OCI-LY1 (cell line): ENCODE results near the gene BCL2.

ENCODE experiments used
- H2AFZ ChIP-seq: fragments of 200-600 bp; sonication (generic), shearing (Covaris generic); 2 replicates; pipeline ENCODE4 v1.6.0; 2014; ENCODE audit warnings: antibody characterized with exemption, mild to moderate bottlenecking, low read length
- H3F3A ChIP-seq: fragments of 200-600 bp; sonication (generic), shearing (Covaris generic); 2 replicates; pipeline ENCODE4 v1.6.0; 2014; ENCODE audit warnings: mild to moderate bottlenecking, antibody characterized with exemption, low read length, moderate library complexity; ENCODE audit not compliant: insufficient read depth
- H3K27ac ChIP-seq: fragments of 200-600 bp; sonication (generic); 2 replicates; pipeline ENCODE4 v1.5.1; 2014; ENCODE audit warnings: low read length, mixed run types, mild to moderate bottlenecking, low read depth; ENCODE audit not compliant: poor library complexity, severe bottlenecking
- H3K27me3 ChIP-seq: fragments of 200-600 bp; sonication (generic); 2 replicates; pipeline ENCODE4 v1.6.0; 2014; ENCODE audit warnings: antibody characterized with exemption, mild to moderate bottlenecking, low read length, moderate library complexity; ENCODE audit not compliant: insufficient read depth
- H3K36me3 ChIP-seq: fragments of 200-600 bp; sonication (generic); 2 replicates; pipeline ENCODE4 v1.6.1; 2014; ENCODE audit warnings: mild to moderate bottlenecking, antibody characterized with exemption, low read length, moderate library complexity, mixed read lengths; ENCODE audit not compliant: insufficient read depth
- H3K4me1 ChIP-seq: fragments of 200-600 bp; sonication (generic); 2 replicates; pipeline ENCODE4 v1.5.1; 2014; ENCODE audit warnings: mild to moderate bottlenecking, low read length, moderate library complexity; ENCODE audit not compliant: insufficient read depth, severe bottlenecking
- H3K4me2 ChIP-seq: fragments of 200-600 bp; sonication (generic), shearing (Covaris generic); 2 replicates; pipeline ENCODE4 v1.6.1; 2014; ENCODE audit warnings: low read length
- H3K4me3 ChIP-seq: fragments of 200-600 bp; sonication (generic); 2 replicates; pipeline ENCODE4 v1.5.1; 2014; ENCODE audit warnings: low read length, low read depth, mild to moderate bottlenecking, mixed read lengths; ENCODE audit not compliant: poor library complexity, severe bottlenecking
- H3K79me2 ChIP-seq: fragments of 200-600 bp; shearing (Covaris generic); 2 replicates; pipeline ENCODE4 v1.6.1; 2016; ENCODE audit warnings: mixed run types, low read length, mixed read lengths; ENCODE audit not compliant: insufficient read depth
- H3K9ac ChIP-seq: fragments of 200-600 bp; sonication (generic), shearing (Covaris generic); 2 replicates; pipeline ENCODE4 v1.6.1; 2014; ENCODE audit warnings: mild to moderate bottlenecking, low read length, mixed read lengths
- H3K9me2 ChIP-seq: fragments of 200-600 bp; sonication (generic), shearing (Covaris generic); 2 replicates; pipeline ENCODE4 v1.6.1; 2014; ENCODE audit warnings: low read depth, mild to moderate bottlenecking, low read length, mixed read lengths
- H3K9me3 ChIP-seq: fragments of 200-600 bp; shearing (Covaris generic); 2 replicates; pipeline ENCODE4 v1.6.1; 2014; ENCODE audit warnings: low read length, mixed read lengths
- H4K20me1 ChIP-seq: fragments of 200-600 bp; sonication (generic), shearing (Covaris generic); 2 replicates; pipeline ENCODE4 v1.6.0; 2016; ENCODE audit warnings: mild to moderate bottlenecking, low read length; ENCODE audit not compliant: insufficient read depth
- CTCF ChIP-seq: fragments of 200-600 bp; sonication (generic), shearing (Covaris generic); IDR thresholded peaks from 2 replicates; pipeline ENCODE4 v1.5.1; 2017; ENCODE audit warnings: mild to moderate bottlenecking, antibody characterized with exemption, low read length, moderate library complexity, mixed read lengths
- EZH2 ChIP-seq: fragments of 200-600 bp; sonication (generic), shearing (Covaris generic); IDR thresholded peaks from 2 replicates; pipeline ENCODE4 v1.8.0; 2017; ENCODE audit warnings: borderline replicate concordance, mixed run types, mild to moderate bottlenecking, antibody characterized with exemption, low read length, moderate library complexity, mixed read lengths

Gene BCL2

DNA sequence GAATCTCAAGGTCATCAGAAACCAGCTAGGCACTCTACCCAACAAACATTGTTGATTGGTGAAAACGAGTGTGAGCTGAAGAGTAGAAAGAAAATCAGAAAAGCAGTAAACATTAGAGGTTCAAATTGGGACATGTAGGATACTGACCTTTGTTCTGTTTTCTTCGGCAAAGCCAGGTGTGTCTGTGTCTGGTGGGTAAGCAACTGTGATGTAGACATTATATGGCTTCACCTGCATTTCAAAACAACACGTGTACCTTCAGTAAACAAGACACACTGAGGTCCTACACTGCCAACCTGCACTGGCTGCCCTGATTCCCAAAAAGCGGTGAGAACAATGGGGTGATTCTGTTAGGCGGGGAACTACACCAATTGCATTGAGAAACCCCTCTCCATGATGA lies 24.7 kb upstream of the BCL2 start:
- H3K9ac ChIP-seq: no peak overlapping the region
- TF ChIP-seq EZH2: no peak
- no peak for TF ChIP-seq CTCF
- H3K4me1 ChIP-seq: peaks cover 20% of the 10 kb centered on the region
- no peaks in the 10 kb centered on the region for H3K9me2 ChIP-seq
- no peaks in the 10 kb centered on the region for H3F3A ChIP-seq
- no peak overlapping the region for H2AFZ ChIP-seq
- no peak overlapping the region for H3K27ac ChIP-seq
- no peaks in the 10 kb centered on the region for H4K20me1 ChIP-seq
- H3K36me3 ChIP-seq: peaks cover 39% of the 10 kb centered on the region; the same call in 1 of the 2 replicates
- no peak overlapping the region for H3K4me2 ChIP-seq
- H3K27me3 ChIP-seq: no peaks in the 10 kb centered on the region
- H3K4me3 ChIP-seq: no peak overlapping the region
- H3K79me2 ChIP-seq: no peaks in the 10 kb centered on the region
- no peaks in the 10 kb centered on the region for H3K9me3 ChIP-seq

GRCh38 chr18:63342206-63342605 lies 22.6 kb upstream of the BCL2 start:
- H2AFZ ChIP-seq: no peak overlapping the region
- H3K27me3 ChIP-seq: no peaks in the 10 kb centered on the region
- H3K4me1 ChIP-seq: peaks cover 10% of the 10 kb centered on the region
- H4K20me1 ChIP-seq: no peaks in the 10 kb centered on the region
- no peaks in the 10 kb centered on the region for H3F3A ChIP-seq
- no peak overlapping the region for H3K4me2 ChIP-seq
- no peaks in the 10 kb centered on the region for H3K9me2 ChIP-seq
- no peak overlapping the region for H3K4me3 ChIP-seq
- no peaks in the 10 kb centered on the region for H3K9me3 ChIP-seq
- H3K27ac ChIP-seq: no peak overlapping the region
- H3K36me3 ChIP-seq: peaks cover 44% of the 10 kb centered on the region; the same call in 1 of the 2 replicates
- no peaks in the 10 kb centered on the region for H3K79me2 ChIP-seq
- no peak overlapping the region for H3K9ac ChIP-seq
- TF ChIP-seq EZH2 (no peak), CTCF (peak; percentile 89)

DNA sequence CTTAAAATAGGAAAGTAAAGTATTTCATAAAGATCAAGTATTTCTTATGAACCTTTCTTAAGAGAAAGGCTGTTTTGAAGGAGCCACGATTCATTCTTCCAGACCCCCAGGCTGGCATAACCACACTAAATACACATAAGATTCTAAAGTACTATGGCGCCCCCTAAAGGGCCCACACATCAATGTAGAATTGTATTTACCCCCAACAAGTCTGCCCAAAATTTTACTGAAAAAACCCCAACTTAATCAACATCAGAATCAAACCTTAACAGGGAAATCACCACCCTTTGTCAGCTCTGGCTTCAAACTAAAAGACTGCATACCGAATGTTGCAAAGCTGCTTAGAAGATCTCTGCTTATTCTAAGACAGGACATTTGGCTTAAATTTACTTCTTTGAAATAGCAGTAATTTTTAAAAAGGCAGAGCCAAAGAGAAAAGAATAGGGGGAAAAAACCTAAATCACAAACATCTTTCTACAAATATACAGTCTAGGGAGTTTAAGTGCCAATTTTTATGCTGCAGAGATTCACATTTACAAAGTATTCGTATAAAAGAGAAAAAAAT lies 20.4 kb upstream of the BCL2 start:
- Histone ChIP-seq H3K9ac (no peak overlapping the region), H3K9me3 (no peaks in the 10 kb centered on the region), H3K9me2 (no peaks in the 10 kb centered on the region), H3K27me3 (no peaks in the 10 kb centered on the region), H3K79me2 (no peaks in the 10 kb centered on the region), H3K4me1 (peaks cover 10% of the 10 kb centered on the region), H3K27ac (no peak overlapping the region), H3K4me3 (no peak overlapping the region), H4K20me1 (no peaks in the 10 kb centered on the region), H2AFZ (no peak overlapping the region), H3K36me3 (peaks cover 41% of the 10 kb centered on the region; the same call in 1 of the 2 replicates), H3F3A (no peaks in the 10 kb centered on the region), H3K4me2 (no peak overlapping the region)
- peak; percentile 73 for TF ChIP-seq CTCF
- TF ChIP-seq EZH2: no peak
